MCF 10A (cell line): ENCODE results near the gene SCO1. TPM values are rescaled to one million over a fixed set of nuclear protein-coding genes. Genes with fewer than 3 reads are reported as not detected.
"Not testable (repeated sequence)": the region's sequence is repeated elsewhere in the genome, so short reads cannot be mapped to it uniquely, and the experiment has no call there.

Experiments
- BruUV-seq: library from RNA; stranded (reverse); fragments of 400-500 nt; replicated peaks from 2 replicates; lab custom pipeline; 2021; lab: Mats Ljungman, UMichigan
- CTCF ChIA-PET: fragments of 300-600 bp; sonication (Branson Sonifier 250); formaldehyde crosslinking; extraction: SDS; loops from one replicate; lab custom pipeline; 2021; ENCODE audit warnings: antibody characterized with exemption, inconsistent platforms; lab: Yijun Ruan, JAX
- POLR2A ChIA-PET: fragments of 300-600, 350-650 bp; sonication (Branson Sonifier 250); formaldehyde crosslinking; extraction: SDS; loops from one replicate; lab custom pipeline; 2020; ENCODE audit warnings: antibody characterized with exemption, inconsistent platforms; lab: Yijun Ruan, JAX
- DNase-seq: peaks from one replicate; pipeline ENCODE4 v3.0.0-alpha.2; 2018; ENCODE audit not compliant: unreplicated experiment
- H3K27ac Mint-ChIP-seq: one replicate; pipeline ENCODE4 v1.8.0; 2022; ENCODE audit warnings: mild to moderate bottlenecking, low read depth, mixed read lengths; ENCODE audit not compliant: unreplicated experiment
- H3K27me3 Mint-ChIP-seq: one replicate; pipeline ENCODE4 v1.8.0; 2022; ENCODE audit warnings: mixed read lengths; ENCODE audit not compliant: insufficient read depth, unreplicated experiment
- H3K36me3 Mint-ChIP-seq: one replicate; pipeline ENCODE4 v1.8.0; 2022; ENCODE audit warnings: mild to moderate bottlenecking, moderate library complexity, mixed read lengths; ENCODE audit not compliant: insufficient read depth, unreplicated experiment
- H3K4me1 Mint-ChIP-seq: one replicate; pipeline ENCODE4 v1.8.0; 2022; ENCODE audit warnings: mixed read lengths; ENCODE audit not compliant: insufficient read depth, unreplicated experiment
- H3K4me3 Mint-ChIP-seq: one replicate; pipeline ENCODE4 v1.8.0; 2022; ENCODE audit warnings: mild to moderate bottlenecking, moderate library complexity, mixed read lengths; ENCODE audit not compliant: unreplicated experiment
- H3K9me3 Mint-ChIP-seq: one replicate; pipeline ENCODE4 v1.8.0; 2022; ENCODE audit warnings: mixed read lengths; ENCODE audit not compliant: unreplicated experiment
- CTCF ChIP-seq: fragments of 200-600 bp; IDR thresholded peaks from one replicate; pipeline ENCODE4 v1.8.0; 2022; ENCODE audit warnings: antibody characterized with exemption, mild to moderate bottlenecking; ENCODE audit not compliant: unreplicated experiment
- intact Hi-C: fragments of 100-400 bp; cut with micrococcal nuclease; formaldehyde crosslinking; loops from 2 replicates; pipeline ENCODE4 v1.14.1; 2022
- total RNA-seq: library from RNA; stranded (reverse); gene quantifications from 2 replicates; pipeline ENCODE4 v1.2.3, GENCODE V29; 2022

SCO1 gene
- total RNA-seq, 1 experiment from 2014 or later, result 55.8 TPM

- BruUV-seq, result no TSS peak
- Mint-ChIP-seq H3K27me3 (peaks cover 18% of the 10 kb centered on the region), H3K9me3 (no peaks in the 10 kb centered on the region), H3K27ac (no peak overlapping the region), H3K36me3 (no peaks in the 10 kb centered on the region), H3K4me1 (no peaks in the 10 kb centered on the region), H3K4me3 (no peak overlapping the region)
- no peak for DNase-seq
- CTCF ChIA-PET, result interaction anchor here (0.7 to 1.8 kb wide), 5 partner anchors 11 to 1204 kb away, joined by 3 to 9 read pairs (median 3); no protein-coding TSS in a partner anchor
- intact Hi-C loops, result loop anchor here (10.0 kb wide), 1 partner anchor 1253 kb away; no protein-coding TSS in a partner anchor
- TF ChIP-seq CTCF, result no peak
- POLR2A ChIA-PET, result no interaction called here
Measured at GRCh38 chr17:10731408-10731879, 34.1 kb upstream of the SCO1 start.

- DNase-seq, POLR2A ChIA-PET, H3K4me1 Mint-ChIP-seq, BruUV-seq, H3K36me3 Mint-ChIP-seq, H3K9me3 Mint-ChIP-seq: not testable (repeated sequence)
- peak overlapping the region; percentile 75 for H3K4me3 Mint-ChIP-seq
- peak overlapping the region; percentile 28 for H3K27ac Mint-ChIP-seq
- CTCF ChIA-PET, result interaction anchor here (0.6 to 1.8 kb wide), 4 partner anchors 64 to 1314 kb away, joined by 3 to 9 read pairs (median 4); no protein-coding TSS in a partner anchor
- intact Hi-C loops, result loop anchor here (10.0 kb wide), 1 partner anchor 1255 kb away; no protein-coding TSS in a partner anchor
- H3K27me3 Mint-ChIP-seq, result peaks cover 14% of the 10 kb centered on the region
Measured at GRCh38 chr17:10730247-10730646, 32.9 kb upstream of the SCO1 start.

GRCh38 chr17:10729334-10730193 lies 32.2 kb upstream of the SCO1 start, which contains the start of gene TMEM220:
TMEM220 (minus strand) TSS chr17:10730023; CDS start chr17:10729851, 172 bp downstream.
- TF ChIP-seq CTCF, result no peak
- CTCF ChIA-PET, result interaction anchor here (0.6 to 1.1 kb wide), 4 partner anchors 35 to 1315 kb away, joined by 3 to 4 read pairs (median 4); no protein-coding TSS in a partner anchor
- peak within 1 kb of the TSS; percentile 75 for H3K4me3 Mint-ChIP-seq
- TSS peak; percentile 45 for BruUV-seq
- POLR2A ChIA-PET, result interaction anchor here (0.6 kb wide), 1 partner anchor 11 kb away, joined by 3 read pairs; no protein-coding TSS in a partner anchor
- no peak for DNase-seq
- H3K36me3 Mint-ChIP-seq, result no peaks in the 10 kb centered on the region
- intact Hi-C loops, result loop anchor here (10.0 kb wide), 1 partner anchor 1255 kb away; no protein-coding TSS in a partner anchor
- peaks cover 7% of the 10 kb centered on the region for H3K27me3 Mint-ChIP-seq
- H3K9me3 Mint-ChIP-seq, result no peaks in the 10 kb centered on the region
- peak within 1 kb of the TSS; percentile 28 for H3K27ac Mint-ChIP-seq
- H3K4me1 Mint-ChIP-seq, result no peaks in the 10 kb centered on the region

- H3K27me3 Mint-ChIP-seq, result no peaks in the 10 kb centered on the region
- no peak for TF ChIP-seq CTCF
- H3K4me1 Mint-ChIP-seq, result no peaks in the 10 kb centered on the region
- intact Hi-C loops, result no loop called here
- POLR2A ChIA-PET, result no interaction called here
- no peaks in the 10 kb centered on the region for H3K9me3 Mint-ChIP-seq
- H3K36me3 Mint-ChIP-seq, result no peaks in the 10 kb centered on the region
- no peak overlapping the region for H3K27ac Mint-ChIP-seq
- CTCF ChIA-PET, result interaction anchor here (1.6 kb wide), 1 partner anchor 116 kb away, joined by 4 read pairs; no protein-coding TSS in a partner anchor
- BruUV-seq, result no TSS peak
- H3K4me3 Mint-ChIP-seq, result no peak overlapping the region
- no peak for DNase-seq
Measured at GRCh38 chr17:10728331-10728892, 31.1 kb upstream of the SCO1 start.
